Panc1 (cell line): ENCODE data around the gene BMPR2.

Source experiments
- CTCF ChIP-seq: fragments of 450-650 bp; IDR thresholded peaks from 2 replicates; pipeline ENCODE4 v1.5.1; 2017; ENCODE audit warnings: mild to moderate bottlenecking
- POLR2AphosphoS5 ChIP-seq: IDR thresholded peaks from 2 replicates; pipeline ENCODE4 v1.6.1; 2012; ENCODE audit warnings: mild to moderate bottlenecking, low read depth, low read length, moderate library complexity
- TCF7L2 ChIP-seq: IDR thresholded peaks from 2 replicates; pipeline ENCODE4 v1.6.1; 2011; ENCODE audit warnings: mild to moderate bottlenecking, low read depth, low read length, inconsistent platforms
- TF ChIP-seq, protein P1 (sequence below), 2 experiments: IDR thresholded peaks; 2 replicates each; pipeline ENCODE4 v1.6.1; 2011 to 2012; ENCODE audit warnings: low read depth in 2 of 2, control low read depth in 1 of 2, low read length in 1 of 2, mild to moderate bottlenecking in 1 of 2, moderate library complexity in 1 of 2; ENCODE audit not compliant: insufficient read depth in 1 of 2

- no peak for TF ChIP-seq CTCF
- TF ChIP-seq POLR2AphosphoS5, result no peak
- no peak for TF ChIP-seq TCF7L2
- TF ChIP-seq, protein P1, sequence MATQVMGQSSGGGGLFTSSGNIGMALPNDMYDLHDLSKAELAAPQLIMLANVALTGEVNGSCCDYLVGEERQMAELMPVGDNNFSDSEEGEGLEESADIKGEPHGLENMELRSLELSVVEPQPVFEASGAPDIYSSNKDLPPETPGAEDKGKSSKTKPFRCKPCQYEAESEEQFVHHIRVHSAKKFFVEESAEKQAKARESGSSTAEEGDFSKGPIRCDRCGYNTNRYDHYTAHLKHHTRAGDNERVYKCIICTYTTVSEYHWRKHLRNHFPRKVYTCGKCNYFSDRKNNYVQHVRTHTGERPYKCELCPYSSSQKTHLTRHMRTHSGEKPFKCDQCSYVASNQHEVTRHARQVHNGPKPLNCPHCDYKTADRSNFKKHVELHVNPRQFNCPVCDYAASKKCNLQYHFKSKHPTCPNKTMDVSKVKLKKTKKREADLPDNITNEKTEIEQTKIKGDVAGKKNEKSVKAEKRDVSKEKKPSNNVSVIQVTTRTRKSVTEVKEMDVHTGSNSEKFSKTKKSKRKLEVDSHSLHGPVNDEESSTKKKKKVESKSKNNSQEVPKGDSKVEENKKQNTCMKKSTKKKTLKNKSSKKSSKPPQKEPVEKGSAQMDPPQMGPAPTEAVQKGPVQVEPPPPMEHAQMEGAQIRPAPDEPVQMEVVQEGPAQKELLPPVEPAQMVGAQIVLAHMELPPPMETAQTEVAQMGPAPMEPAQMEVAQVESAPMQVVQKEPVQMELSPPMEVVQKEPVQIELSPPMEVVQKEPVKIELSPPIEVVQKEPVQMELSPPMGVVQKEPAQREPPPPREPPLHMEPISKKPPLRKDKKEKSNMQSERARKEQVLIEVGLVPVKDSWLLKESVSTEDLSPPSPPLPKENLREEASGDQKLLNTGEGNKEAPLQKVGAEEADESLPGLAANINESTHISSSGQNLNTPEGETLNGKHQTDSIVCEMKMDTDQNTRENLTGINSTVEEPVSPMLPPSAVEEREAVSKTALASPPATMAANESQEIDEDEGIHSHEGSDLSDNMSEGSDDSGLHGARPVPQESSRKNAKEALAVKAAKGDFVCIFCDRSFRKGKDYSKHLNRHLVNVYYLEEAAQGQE (IDR thresholded peaks at IDR 0.05; ENCODE audit: insufficient read depth in 1 of 2, low read depth in 2 of 2, low read length in 1 of 2), result no peak
These were observed 31.9 kb upstream of the BMPR2 start for GRCh38 chr2:202344178-202344577.
